DND-41 (cell line): Measurements from ENCODE around the gene UTF1.

Experiments used
- CTCF ChIP-seq: IDR thresholded peaks from 2 replicates; pipeline ENCODE4 v1.5.1; 2012; ENCODE audit warnings: borderline replicate concordance, low read length, moderate library complexity, mild to moderate bottlenecking; ENCODE audit not compliant: poor library complexity, severe bottlenecking; ENCODE audit errors: extremely low read depth
- EZH2 ChIP-seq: IDR thresholded peaks from 3 replicates; pipeline ENCODE4 v1.6.1; 2012; ENCODE audit warnings: borderline replicate concordance, low read depth, mild to moderate bottlenecking, moderate library complexity, low read length, inconsistent platforms; ENCODE audit not compliant: severe bottlenecking

- TF ChIP-seq CTCF: no peak
- no peak for TF ChIP-seq EZH2
These were observed 36.2 kb downstream of the UTF1 start for GRCh38 chr10:133266056-133266795.
